ENCODE measurements around the gene CEND1. TPM values are rescaled to one million over a fixed set of nuclear protein-coding genes. Genes with fewer than 3 reads are reported as not detected.

The CEND1 gene
- under 1 TPM in 3 of 5 donors, not detected in 2; 0.18 to 0.24 (median 0.22) TPM for polyA plus RNA-seq (ENCODE audit: insufficient read depth in 1 of 5, insufficient read length in 5 of 5, low replicate concordance in 1 of 5)
- long read RNA-seq, donor 1 = 0 reads
- long read RNA-seq, donor 2 = 0 reads
- long read RNA-seq, donor 3 = 0 reads
- long read RNA-seq, donor 4 = 0 reads
- long read RNA-seq, donor 5 = 0 reads
- long read RNA-seq, donor 6 = 0 reads
- long read RNA-seq, donor 7 = 0 reads
- long read RNA-seq, donor 8 = 0 reads

- DNase-seq = no peak
Observed at GRCh38 chr11:789943-790342, at the start of gene CEND1. CEND1 (minus strand) TSS chr11:790090; CDS start chr11:788576, 1,514 bp downstream.

- DNase-seq = no peak
Observed at GRCh38 chr11:839280-839623, 49.4 kb upstream of the CEND1 start.

GRCh38 chr11:838441-839279 is 48.8 kb upstream of the CEND1 start:
- no peak for DNase-seq

- DNase-seq = no peak
Observed at GRCh38 chr11:837990-838307, 48.1 kb upstream of the CEND1 start.

GRCh38 chr11:837189-837989 is 47.5 kb upstream of the CEND1 start:
- no peak for DNase-seq

- DNase-seq = no peak
Observed at GRCh38 chr11:836700-837099, 46.8 kb upstream of the CEND1 start.

- DNase-seq = no peak
Observed at GRCh38 chr11:836274-836673, 46.4 kb upstream of the CEND1 start.

- DNase-seq = no peak
Observed at GRCh38 chr11:834371-835316, 44.8 kb upstream of the CEND1 start.

- no peak for DNase-seq
Observed at GRCh38 chr11:833849-834311, 44.0 kb upstream of the CEND1 start.

- no peak for DNase-seq
Observed at GRCh38 chr11:833114-833791, 43.4 kb upstream of the CEND1 start.

GRCh38 chr11:832529-833113 is 42.7 kb upstream of the CEND1 start, which contains the start of gene CD151:
CD151 (plus strand) TSS chr11:832952; CDS start chr11:836070, 3,118 bp downstream.
- no peak for DNase-seq

- DNase-seq = no peak
Observed at GRCh38 chr11:831961-832528, 42.2 kb upstream of the CEND1 start.

GRCh38 chr11:831118-831864 is 41.4 kb upstream of the CEND1 start:
- no peak for DNase-seq

GRCh38 chr11:830295-831117 is 40.6 kb upstream of the CEND1 start:
- DNase-seq = no peak

- no peak for DNase-seq
Observed at GRCh38 chr11:829847-830294, 40.0 kb upstream of the CEND1 start.

GRCh38 chr11:829176-829846 is 39.4 kb upstream of the CEND1 start:
- no peak for DNase-seq

GRCh38 chr11:828506-829175 is 38.8 kb upstream of the CEND1 start:
- DNase-seq = no peak
